ENCODE data around the gene CDK18. TPM values are rescaled to one million over a fixed set of nuclear protein-coding genes. Genes with fewer than 3 reads are reported as not detected.

CDK18 gene
- total RNA-seq = 0.29 and 0.33 TPM in 2 replicates

DNA sequence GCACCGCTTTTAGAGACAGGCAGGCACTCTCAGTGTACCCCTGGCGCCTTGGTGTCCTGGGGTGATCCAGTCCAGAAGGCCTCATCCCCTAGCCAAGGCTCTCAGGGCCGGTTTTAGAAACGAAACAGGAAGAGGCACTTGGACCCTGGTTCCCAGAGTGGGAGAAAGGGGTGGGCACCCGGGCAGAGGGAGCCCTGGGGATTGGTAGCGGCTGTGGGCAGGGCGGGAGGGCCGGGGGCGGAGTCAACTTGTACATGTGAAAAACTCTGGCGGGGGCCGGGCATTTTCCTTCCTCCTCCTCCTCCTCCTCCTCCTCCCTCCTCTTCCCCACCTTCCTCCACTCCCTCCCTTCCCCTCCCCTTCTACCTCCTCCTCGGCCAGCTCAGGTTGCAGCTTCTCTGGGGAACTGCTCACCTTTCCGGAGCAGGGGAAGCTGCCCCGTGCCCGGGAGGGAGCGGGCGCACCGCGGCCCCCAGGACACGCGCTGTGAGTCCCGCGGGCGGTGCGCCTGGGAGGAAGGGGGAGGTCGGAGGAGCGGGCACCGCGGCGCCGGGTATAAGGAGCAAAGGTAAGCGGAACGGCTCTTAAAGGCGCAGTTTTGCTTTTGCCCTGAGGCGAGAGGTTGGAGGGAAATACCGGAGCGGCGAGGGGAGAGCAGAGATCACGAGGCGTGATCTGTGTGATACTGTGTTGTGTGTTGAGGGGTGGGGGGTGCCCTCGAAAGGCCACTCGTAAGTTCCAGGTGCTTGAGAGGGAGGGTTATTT, at the start of gene CDK18:
CDK18 (plus strand) TSS at position 359 of the 765 bp plus-strand sequence. CDS start 18,499 bp downstream, outside the sequence.

DNA sequence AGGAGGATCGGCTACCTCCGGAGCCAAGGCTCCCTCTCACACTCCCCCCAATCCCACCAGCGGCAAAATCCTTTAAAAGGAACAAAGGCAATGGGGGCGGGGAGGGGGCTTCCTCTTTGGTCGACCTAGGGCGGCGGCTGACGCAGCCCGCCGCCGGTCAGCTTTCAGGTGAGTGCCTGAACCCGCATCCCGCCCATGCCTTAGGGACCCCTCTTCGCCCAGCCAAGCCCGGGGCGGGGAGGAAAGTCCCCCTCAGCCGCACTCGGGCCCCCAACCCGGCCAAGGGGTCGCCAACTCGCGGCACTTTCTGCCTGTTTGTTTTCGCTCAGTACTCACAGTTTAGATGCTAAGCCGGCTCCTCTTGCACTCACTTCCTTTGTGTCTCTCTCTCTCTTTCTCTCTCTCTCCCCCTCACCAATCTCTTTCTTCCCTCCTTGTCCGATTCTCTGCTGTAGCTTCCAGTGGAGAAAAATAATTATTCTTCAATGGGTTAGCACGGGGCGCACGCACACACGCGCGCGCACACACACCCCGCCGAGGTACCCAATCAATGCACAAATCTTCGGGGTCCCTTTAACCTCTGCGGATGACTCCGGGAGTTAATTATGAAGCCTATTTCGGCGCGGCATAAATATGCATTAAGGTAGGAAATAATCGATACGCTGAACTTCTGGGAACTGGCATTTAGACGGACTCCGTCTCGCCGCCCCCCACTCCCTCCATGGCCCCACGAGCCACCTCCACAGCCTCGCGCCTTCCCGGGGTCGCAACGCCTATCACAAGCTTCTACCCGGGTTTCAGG, 48.7 kb upstream of the CDK18 start, which contains the start of gene BLACAT1:
BLACAT1 (minus strand) TSS at position 465 of the 802 bp plus-strand sequence.

Small RNAs within 50 kb of the gene (small RNA-seq; reads per million reads assigned to genes)
- gene RNU2-19P = 0.11 reads per million

Other genes with a start within 250 kb of the CDK18 start
- gene NUAK2, start 182.9 kb upstream of the CDK18 start, total RNA-seq = 3.1 and 3.3 TPM in 2 replicates
- not detected in 2 replicates for gene KLHDC8A, start 147.7 kb upstream of the CDK18 start, total RNA-seq
- not detected in 2 replicates for gene LEMD1, start 82.6 kb upstream of the CDK18 start, total RNA-seq
- under 0.01 and 0.29 TPM in 2 replicates for gene BLACAT1, start 48.6 kb upstream of the CDK18 start, total RNA-seq
- gene ELK4, start 127.3 kb downstream of the CDK18 start, total RNA-seq = 72.5 and 80.5 TPM in 2 replicates
- 10.9 and 14.4 TPM in 2 replicates for gene SLC45A3, start 175.8 kb downstream of the CDK18 start, total RNA-seq
- gene NUCKS1, start 245.5 kb downstream of the CDK18 start, total RNA-seq = 136 and 179 TPM in 2 replicates